Heart left ventricle (tissue), 13 donors: ENCODE results near the gene MXD3.

Experiments
- POLR2A ChIP-seq, 2 donors: fragments of 450-650 bp; IDR thresholded peaks; one replicate each; pipeline ENCODE4 v1.6.1; 2017; ENCODE audit warnings: antibody characterized with exemption in 2 of 2, mild to moderate bottlenecking in 2 of 2, moderate library complexity in 2 of 2
- TF ChIP-seq, protein P1 (sequence below), 12 donors: fragments of 200-600 bp; sonication (generic) in 4 of 12; IDR thresholded peaks; one replicate each; pipeline versions ENCODE4 v1.5.0 to v1.8.0; 2018 to 2022; ENCODE audit warnings: antibody characterized with exemption in 12 of 12, mild to moderate bottlenecking in 5 of 12
- donor health status: ischemic (EF 13 %, LVEDD 7.1; RV severe dilation, severe dysfunction).
- donor health status: DM: no; HTN: yes; CAD: no.
- donor health status: DM: no; HTN: no; CAD: no.
- donor health status: ischemic (EF 25% LVEDD 6.9; RV normal size, moderate dysfunction).
- donor health status: ischemic (EF 25% LVEDD 5.7; RV mildly dilated, moderate dysfunction).
- donor health status: ischemic (EF 35%, LVEDD 5.7; RV mildly dilated, moderate dysfunction).
- donor health status: nonischemic (EF 11% LVEDD 7.7; RV severe dilation, severe dysfunction).
- donor health status: DM: yes; HTN: yes; CAD: no.
- donor health status: PGD.
- donor health status: ischemic (EF 29% LVEDD 5.4; RV normal size, mild dysfunction).
- donor health status: nonischemic (EF 23%, LVEDD 6.1; RV moderate dilation, normal function).

DNA sequence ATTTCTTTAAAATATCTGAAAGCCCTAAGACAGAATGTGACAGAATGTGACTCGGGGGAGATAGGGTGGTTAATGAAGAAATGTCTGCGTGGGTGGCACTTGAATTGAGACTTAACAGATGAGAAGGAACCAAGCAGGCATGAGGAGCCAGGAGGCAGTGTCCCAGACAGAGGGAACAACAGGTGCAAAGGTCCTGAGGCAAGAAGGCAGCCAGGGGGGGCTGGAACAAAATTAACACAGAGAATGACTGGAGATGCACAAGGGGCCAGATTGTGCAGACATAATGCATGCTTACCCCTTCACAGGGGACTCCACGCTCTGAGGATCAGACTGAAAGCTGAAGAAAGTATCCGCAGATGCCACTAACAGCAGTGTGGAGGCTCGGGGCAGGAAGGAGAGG, 38.1 kb upstream of the MXD3 start:
- TF ChIP-seq, protein P1, sequence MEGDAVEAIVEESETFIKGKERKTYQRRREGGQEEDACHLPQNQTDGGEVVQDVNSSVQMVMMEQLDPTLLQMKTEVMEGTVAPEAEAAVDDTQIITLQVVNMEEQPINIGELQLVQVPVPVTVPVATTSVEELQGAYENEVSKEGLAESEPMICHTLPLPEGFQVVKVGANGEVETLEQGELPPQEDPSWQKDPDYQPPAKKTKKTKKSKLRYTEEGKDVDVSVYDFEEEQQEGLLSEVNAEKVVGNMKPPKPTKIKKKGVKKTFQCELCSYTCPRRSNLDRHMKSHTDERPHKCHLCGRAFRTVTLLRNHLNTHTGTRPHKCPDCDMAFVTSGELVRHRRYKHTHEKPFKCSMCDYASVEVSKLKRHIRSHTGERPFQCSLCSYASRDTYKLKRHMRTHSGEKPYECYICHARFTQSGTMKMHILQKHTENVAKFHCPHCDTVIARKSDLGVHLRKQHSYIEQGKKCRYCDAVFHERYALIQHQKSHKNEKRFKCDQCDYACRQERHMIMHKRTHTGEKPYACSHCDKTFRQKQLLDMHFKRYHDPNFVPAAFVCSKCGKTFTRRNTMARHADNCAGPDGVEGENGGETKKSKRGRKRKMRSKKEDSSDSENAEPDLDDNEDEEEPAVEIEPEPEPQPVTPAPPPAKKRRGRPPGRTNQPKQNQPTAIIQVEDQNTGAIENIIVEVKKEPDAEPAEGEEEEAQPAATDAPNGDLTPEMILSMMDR (IDR thresholded peaks at IDR 0.05): no peak
- no peak for TF ChIP-seq POLR2A (IDR thresholded peaks at IDR 0.05)
